HFFc6 (cell line): ENCODE measurements around the gene CCSER2. TPM values are rescaled to one million over a fixed set of nuclear protein-coding genes. Genes with fewer than 3 reads are reported as not detected.

ENCODE experiments used
- DNase-seq: peaks from one replicate; pipeline ENCODE4 v3.0.0-alpha.2; 2018
- H3K27ac Mint-ChIP-seq: 2 replicates; pipeline ENCODE4 v1.8.0; 2020; ENCODE audit warnings: mild to moderate bottlenecking, mixed read lengths
- H3K27me3 Mint-ChIP-seq: 2 replicates; pipeline ENCODE4 v1.8.0; 2021; ENCODE audit warnings: mild to moderate bottlenecking, moderate library complexity, mixed read lengths; ENCODE audit not compliant: insufficient read depth
- H3K36me3 Mint-ChIP-seq: 2 replicates; pipeline ENCODE4 v1.8.0; 2021; ENCODE audit warnings: low read depth, mixed read lengths
- H3K4me1 Mint-ChIP-seq: 2 replicates; pipeline ENCODE4 v1.8.0; 2020; ENCODE audit warnings: low read depth, mixed read lengths
- H3K4me3 Mint-ChIP-seq: 2 replicates; pipeline ENCODE4 v1.8.0; 2020; ENCODE audit warnings: mild to moderate bottlenecking, moderate library complexity, mixed read lengths
- H3K9me3 Mint-ChIP-seq: 2 replicates; pipeline ENCODE4 v1.8.0; 2020; ENCODE audit warnings: mild to moderate bottlenecking, mixed read lengths
- total RNA-seq, 6 experiments: library from RNA; stranded (reverse); fragmentation: NEBNext Ultra II Directional; extraction: Animal tissue kit (Norgen Biotek cat#: 25700); gene quantifications; 2 replicates in 1 of 6; 3 replicates in 5 of 6; pipeline ENCODE4 v1.2.3, GENCODE V29; 2021
- TF ChIP-seq, protein P1 (sequence below): fragments of 200-600 bp; sonication (generic); IDR thresholded peaks from 2 replicates; pipeline ENCODE4 v1.5.0; 2021; ENCODE audit warnings: antibody characterized with exemption, mild to moderate bottlenecking

Gene CCSER2
- total RNA-seq, 6 experiments from 2014 or later = 36.1 to 46.9 (median 43.0) TPM

DNA sequence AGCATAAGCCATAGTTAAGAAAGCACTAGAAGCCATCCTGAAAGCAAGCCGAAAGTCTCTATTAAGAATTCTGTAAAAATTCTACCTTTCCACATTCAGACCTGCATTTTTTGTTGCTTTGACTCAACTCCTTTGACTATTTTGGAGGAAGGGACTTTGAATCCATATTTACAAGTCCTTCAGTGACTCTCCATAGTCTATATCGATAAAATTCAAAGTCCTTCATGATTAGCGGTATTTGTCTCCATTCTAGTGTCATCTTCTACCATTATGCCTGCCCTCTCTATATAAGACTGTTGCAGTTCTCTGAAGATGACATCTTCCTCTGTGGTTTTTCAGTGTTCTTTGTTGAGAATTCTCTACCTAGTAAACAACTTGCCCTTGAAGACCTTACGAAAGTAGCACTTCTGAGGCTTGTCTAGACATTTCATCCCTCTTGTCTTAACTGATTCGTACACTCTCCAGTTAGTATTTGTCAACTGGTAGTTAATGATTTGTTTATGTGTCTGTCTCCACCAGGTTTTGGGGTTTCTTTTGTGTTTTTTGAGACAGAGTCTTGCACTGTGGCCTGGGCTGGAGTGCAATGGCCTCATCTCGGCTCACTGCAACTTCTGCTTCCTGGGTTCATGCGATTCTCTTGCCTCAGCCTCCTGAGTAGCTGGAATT, 1.7 kb downstream of the CCSER2 start:
- peak overlapping the region; percentile 96 for H3K4me3 Mint-ChIP-seq
- H3K36me3 Mint-ChIP-seq = no peaks in the 10 kb centered on the region
- DNase-seq = no peak
- peaks cover 2% of the 10 kb centered on the region; the same call in 1 of the 2 replicates for H3K27me3 Mint-ChIP-seq
- peak overlapping the region; percentile 96 for H3K27ac Mint-ChIP-seq
- H3K4me1 Mint-ChIP-seq = peaks cover 39% of the 10 kb centered on the region
- H3K9me3 Mint-ChIP-seq = no peaks in the 10 kb centered on the region
- TF ChIP-seq, protein P1, sequence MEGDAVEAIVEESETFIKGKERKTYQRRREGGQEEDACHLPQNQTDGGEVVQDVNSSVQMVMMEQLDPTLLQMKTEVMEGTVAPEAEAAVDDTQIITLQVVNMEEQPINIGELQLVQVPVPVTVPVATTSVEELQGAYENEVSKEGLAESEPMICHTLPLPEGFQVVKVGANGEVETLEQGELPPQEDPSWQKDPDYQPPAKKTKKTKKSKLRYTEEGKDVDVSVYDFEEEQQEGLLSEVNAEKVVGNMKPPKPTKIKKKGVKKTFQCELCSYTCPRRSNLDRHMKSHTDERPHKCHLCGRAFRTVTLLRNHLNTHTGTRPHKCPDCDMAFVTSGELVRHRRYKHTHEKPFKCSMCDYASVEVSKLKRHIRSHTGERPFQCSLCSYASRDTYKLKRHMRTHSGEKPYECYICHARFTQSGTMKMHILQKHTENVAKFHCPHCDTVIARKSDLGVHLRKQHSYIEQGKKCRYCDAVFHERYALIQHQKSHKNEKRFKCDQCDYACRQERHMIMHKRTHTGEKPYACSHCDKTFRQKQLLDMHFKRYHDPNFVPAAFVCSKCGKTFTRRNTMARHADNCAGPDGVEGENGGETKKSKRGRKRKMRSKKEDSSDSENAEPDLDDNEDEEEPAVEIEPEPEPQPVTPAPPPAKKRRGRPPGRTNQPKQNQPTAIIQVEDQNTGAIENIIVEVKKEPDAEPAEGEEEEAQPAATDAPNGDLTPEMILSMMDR = no peak

DNA sequence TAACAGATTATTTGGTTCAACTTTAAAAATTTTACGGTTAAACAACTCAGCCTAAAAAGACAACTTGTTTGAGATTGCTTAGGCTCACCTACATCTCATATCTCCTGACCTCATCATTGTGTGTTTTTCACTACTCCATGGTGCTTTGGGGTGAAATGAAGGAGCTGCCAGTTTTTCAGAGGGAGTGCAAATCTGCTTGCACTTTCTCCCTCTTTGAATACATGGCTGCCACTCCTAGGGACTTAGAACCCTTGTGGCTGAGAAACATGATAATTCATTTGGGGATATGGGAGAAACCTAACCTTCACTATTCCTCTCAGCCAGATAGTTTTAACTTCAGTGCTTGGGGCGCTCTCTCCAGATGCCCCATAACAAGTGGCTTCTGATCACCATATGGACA, 2.7 kb downstream of the CCSER2 start:
- no peak for DNase-seq
- peaks cover 39% of the 10 kb centered on the region for H3K4me1 Mint-ChIP-seq
- TF ChIP-seq, protein P1 = no peak
- no peak overlapping the region for H3K27ac Mint-ChIP-seq
- no peaks in the 10 kb centered on the region for H3K36me3 Mint-ChIP-seq
- H3K4me3 Mint-ChIP-seq = no peak overlapping the region
- H3K9me3 Mint-ChIP-seq = no peaks in the 10 kb centered on the region
- peaks cover 2% of the 10 kb centered on the region; the same call in 1 of the 2 replicates for H3K27me3 Mint-ChIP-seq

DNA sequence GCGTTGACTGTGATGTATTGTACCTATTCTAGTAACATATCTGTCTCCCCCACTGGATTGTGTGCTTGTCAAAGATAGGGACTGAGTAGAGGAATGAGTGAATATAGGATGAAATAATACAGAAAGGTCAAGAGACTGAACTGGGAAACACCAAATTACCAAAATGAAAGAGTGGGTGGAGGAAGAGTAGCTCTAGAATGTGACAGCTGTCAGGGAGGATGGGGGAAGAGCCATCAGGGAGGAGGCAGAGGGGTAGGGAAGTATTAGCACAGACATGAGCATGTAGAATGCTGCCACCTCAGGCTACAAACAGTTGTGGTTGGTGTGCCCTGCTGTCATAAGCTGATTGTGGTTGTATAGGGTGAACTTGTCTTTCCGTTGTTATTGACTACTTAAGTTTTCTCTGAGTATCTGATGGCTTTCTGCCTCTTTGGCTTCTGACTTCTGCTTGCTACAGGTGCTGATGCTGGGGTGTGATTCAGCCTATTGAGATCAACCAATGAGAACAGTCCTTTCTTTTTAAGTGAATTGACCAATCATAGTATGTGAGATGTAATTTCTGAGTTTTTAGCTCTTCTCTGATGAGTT, 5.6 kb downstream of the CCSER2 start:
- H3K4me3 Mint-ChIP-seq = no peak overlapping the region
- H3K36me3 Mint-ChIP-seq = no peaks in the 10 kb centered on the region
- H3K4me1 Mint-ChIP-seq = peaks cover 40% of the 10 kb centered on the region
- H3K9me3 Mint-ChIP-seq = no peaks in the 10 kb centered on the region
- H3K27ac Mint-ChIP-seq = no peak overlapping the region
- DNase-seq = peak; percentile 7
- H3K27me3 Mint-ChIP-seq = peaks cover 2% of the 10 kb centered on the region; the same call in 1 of the 2 replicates
- TF ChIP-seq, protein P1 = no peak

DNA sequence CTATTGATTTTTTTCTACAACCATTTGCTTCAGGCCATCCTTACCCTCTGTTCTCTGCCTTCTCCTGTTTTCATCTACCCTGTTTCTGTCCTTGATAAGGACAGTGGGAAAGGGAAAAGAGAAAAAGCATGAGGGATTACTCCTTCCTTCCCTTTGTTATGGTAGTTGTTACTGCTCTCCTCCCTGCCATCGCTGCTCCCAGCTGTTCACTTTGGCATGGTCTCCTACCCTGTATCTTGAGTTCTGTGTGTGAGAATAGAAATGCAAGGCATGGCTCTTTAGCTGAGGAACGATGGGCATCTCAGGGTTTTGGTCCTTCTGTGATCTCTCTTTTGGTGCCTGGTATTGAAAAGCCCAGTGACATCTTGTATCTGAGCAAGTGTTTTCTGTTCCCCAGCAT, 6.4 kb downstream of the CCSER2 start:
- Mint-ChIP-seq H3K4me3 (no peak overlapping the region), H3K27me3 (peaks cover 2% of the 10 kb centered on the region; the same call in 1 of the 2 replicates), H3K9me3 (no peaks in the 10 kb centered on the region), H3K27ac (no peak overlapping the region), H3K4me1 (peaks cover 34% of the 10 kb centered on the region), H3K36me3 (no peaks in the 10 kb centered on the region)
- DNase-seq = no peak
- TF ChIP-seq, protein P1 = no peak

DNA sequence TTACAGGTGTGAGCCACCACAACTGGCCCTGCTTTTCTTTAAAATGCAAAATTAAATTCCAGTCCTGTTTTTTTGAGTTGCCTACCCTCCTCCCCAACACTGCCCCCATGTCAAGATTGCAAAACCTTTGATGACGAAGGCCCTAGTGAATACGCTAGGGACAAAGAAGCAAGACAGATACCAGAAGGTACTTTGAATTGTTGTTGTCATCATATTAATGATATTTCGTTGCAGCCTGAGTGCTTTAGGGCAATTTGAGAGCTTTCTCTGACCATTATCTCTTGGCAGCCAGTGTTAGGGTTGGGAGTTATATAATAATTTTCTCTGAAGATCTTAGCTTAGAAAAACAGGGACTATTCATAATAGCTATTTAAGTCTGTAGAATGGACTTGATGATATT, 7.1 kb downstream of the CCSER2 start:
- no peaks in the 10 kb centered on the region for H3K9me3 Mint-ChIP-seq
- DNase-seq = no peak
- H3K27ac Mint-ChIP-seq = no peak overlapping the region
- H3K36me3 Mint-ChIP-seq = no peaks in the 10 kb centered on the region; the same call in 1 of the 2 replicates
- H3K4me1 Mint-ChIP-seq = peaks cover 27% of the 10 kb centered on the region
- peaks cover 2% of the 10 kb centered on the region; the same call in 1 of the 2 replicates for H3K27me3 Mint-ChIP-seq
- TF ChIP-seq, protein P1 = no peak
- no peak overlapping the region for H3K4me3 Mint-ChIP-seq
